Epithelial cell of proximal tubule (primary cell): ENCODE results near the gene ITSN1. TPM values are rescaled to one million over a fixed set of nuclear protein-coding genes. Genes with fewer than 3 reads are reported as not detected.

ENCODE experiments used
- DNase-seq: peaks from one replicate; pipeline ENCODE4 v3.0.0-alpha.2; 2011; ENCODE audit warnings: low read depth
- H3K4me3 ChIP-seq: 2 replicates; pipeline ENCODE4 v1.5.1; 2011; ENCODE audit warnings: low read depth, mild to moderate bottlenecking, low read length
- total RNA-seq: library from RNA; depleted of rRNA; stranded (reverse); fragments of >200 nt; gene quantifications from 2 replicates; pipeline ENCODE4 v1.2.3, GENCODE V29; 2015
- TF ChIP-seq, protein P1 (sequence below): conservative IDR thresholded peaks from 2 replicates; pipeline ENCODE4 v1.5.1; 2012; ENCODE audit warnings: low read depth, mild to moderate bottlenecking, low read length

ITSN1 gene
- total RNA-seq, 1 donor from 2014 or later, result 24.5 TPM

DNA sequence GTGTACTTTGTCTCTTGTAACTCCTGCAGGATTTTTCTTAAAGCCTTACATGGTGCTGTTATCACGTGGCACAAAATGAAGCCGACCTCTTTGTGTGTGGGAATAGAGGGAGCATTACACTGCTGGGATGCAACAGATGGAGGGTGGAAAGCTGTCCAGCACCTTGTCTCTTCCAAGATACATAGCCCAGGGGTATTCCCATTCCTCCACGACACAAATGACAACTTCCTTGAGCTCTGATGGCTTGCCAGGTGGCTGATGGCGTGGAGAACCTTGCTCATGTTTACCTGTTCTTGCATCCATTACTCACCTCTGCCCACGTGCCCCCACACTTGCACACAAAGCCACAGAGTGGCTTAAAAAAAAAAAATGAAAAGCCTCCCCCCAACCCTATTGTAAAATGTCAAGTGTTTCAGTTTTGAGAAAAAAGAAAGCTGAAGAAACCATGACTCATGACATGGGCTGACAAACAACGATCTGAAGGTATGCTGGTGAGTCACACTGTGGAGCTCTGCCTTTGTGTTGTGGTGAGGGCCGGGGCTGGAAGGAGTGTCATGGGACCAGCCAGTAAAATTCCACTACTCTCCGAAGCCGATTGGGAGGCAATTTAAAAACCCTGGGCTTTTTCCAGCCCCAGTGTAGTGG is 305.3 kb downstream of the ITSN1 start:
- TF ChIP-seq, protein P1, sequence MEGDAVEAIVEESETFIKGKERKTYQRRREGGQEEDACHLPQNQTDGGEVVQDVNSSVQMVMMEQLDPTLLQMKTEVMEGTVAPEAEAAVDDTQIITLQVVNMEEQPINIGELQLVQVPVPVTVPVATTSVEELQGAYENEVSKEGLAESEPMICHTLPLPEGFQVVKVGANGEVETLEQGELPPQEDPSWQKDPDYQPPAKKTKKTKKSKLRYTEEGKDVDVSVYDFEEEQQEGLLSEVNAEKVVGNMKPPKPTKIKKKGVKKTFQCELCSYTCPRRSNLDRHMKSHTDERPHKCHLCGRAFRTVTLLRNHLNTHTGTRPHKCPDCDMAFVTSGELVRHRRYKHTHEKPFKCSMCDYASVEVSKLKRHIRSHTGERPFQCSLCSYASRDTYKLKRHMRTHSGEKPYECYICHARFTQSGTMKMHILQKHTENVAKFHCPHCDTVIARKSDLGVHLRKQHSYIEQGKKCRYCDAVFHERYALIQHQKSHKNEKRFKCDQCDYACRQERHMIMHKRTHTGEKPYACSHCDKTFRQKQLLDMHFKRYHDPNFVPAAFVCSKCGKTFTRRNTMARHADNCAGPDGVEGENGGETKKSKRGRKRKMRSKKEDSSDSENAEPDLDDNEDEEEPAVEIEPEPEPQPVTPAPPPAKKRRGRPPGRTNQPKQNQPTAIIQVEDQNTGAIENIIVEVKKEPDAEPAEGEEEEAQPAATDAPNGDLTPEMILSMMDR, result no peak
- peak; percentile 95 for DNase-seq
- peak overlapping the region; percentile 38 for H3K4me3 ChIP-seq

DNA sequence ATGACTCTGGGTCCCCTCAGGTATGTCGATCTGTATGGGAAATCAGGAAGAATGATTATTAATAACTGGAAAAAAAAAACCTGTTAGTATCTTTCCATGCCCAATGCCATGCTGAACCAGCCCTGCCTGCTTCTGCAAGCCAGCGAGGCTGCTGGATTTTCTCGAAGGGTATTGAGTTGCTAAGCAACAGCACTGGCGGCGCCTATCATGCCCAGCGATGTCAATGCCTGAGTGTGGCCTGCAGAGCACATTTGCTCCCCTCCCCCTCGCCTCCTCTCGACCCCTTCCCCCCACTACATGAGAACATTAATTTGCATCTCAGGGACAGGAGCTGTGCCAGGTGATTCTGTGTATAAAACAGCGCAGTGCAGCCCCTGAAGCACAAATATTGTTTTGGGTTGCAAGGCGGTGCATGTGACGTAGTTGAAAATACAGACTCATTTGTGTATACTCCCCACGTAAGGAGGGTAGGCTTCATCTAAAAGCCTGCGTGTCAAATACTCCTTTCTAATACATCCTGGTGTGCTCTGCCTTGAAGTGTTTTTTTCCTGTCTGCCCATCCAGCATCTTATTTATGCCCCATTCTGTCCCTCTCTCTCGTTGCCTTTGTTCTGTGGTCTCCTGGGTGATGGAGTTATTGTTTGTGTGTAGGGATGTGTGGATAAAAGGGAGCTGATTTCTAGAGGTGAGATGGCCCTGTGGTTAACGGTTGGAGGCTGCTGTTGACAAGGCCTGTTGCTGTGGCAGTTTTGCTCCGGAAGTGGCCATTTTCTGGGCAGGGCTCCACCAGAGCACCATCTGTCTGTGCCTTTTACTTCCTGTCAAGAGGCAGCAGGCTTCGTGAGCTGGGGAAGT is 306.0 kb downstream of the ITSN1 start:
- peak overlapping the region; percentile 31 for H3K4me3 ChIP-seq
- no peak for DNase-seq
- TF ChIP-seq, protein P1, result no peak

- H3K4me3 ChIP-seq, result no peak overlapping the region
- no peak for DNase-seq
- TF ChIP-seq, protein P1, result no peak
Measured at GRCh38 chr21:33948951-33949444, 306.7 kb downstream of the ITSN1 start.

Other genes starting within 250 kb of the ITSN1 start
- 59.9 and 64.5 TPM in 2 replicates for gene IFNGR2, start 239.1 kb upstream of the ITSN1 start, total RNA-seq
- gene TMEM50B, start 162.5 kb upstream of the ITSN1 start, total RNA-seq, result 22.2 and 39.8 TPM in 2 replicates
- 0.87 and 0.92 TPM in 2 replicates for gene DNAJC28, start 150.8 kb upstream of the ITSN1 start, total RNA-seq
- 79.2 and 150 TPM in 2 replicates for gene GART, start 100.4 kb upstream of the ITSN1 start, total RNA-seq
- gene SON, start 99.5 kb upstream of the ITSN1 start, total RNA-seq, result 176 and 230 TPM in 2 replicates
- gene DONSON, start 53.8 kb upstream of the ITSN1 start, total RNA-seq, result 41.4 and 55.2 TPM in 2 replicates
- gene CRYZL1, start 760 bp upstream of the ITSN1 start, total RNA-seq, result 15.5 and 27.2 TPM in 2 replicates